ENCODE measurements around the gene RNF215.

RNF215 gene

DNA sequence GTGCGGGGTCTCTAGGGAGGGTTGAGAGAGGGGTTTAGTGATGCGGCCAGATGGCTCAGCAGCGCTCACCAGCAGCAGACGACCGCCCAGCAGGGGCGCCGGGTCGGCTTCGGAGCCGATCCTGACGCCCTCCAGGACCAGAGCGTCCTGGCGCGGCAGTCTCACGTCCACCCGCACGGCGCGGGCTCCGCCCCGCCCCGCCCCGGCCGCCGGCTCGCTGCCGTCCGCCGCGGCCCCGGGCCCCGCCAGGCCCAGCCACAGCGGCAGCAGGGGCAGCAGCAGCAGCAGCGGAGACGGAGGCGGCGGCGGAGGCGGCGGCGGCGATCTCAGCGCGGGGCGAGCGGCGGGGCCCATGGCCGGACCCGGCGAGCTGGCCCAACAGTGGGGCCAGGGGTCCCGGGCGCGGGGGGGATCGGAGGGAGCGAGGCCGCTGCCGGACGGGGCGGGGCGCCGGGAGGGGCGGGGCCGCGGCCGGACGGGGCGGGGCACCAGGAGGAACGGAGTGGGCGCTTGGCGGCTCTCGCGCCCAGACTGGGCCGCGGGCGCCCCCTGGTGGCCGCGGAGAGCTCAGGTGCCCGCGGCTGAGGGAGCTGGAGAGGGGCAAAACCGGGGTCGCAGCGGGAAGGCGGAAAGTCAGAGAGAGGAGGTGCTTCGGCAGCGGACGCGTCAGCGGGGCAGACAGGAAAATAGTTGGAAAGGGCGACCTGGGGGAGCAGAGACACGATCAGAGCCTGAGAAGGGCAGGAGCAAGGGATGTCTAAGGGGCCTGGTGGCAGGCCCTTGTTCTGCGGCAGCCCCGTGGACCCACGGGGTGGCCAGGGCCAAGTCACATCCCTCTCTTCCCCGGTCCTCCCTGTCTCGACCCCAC, at the start of gene RNF215:
Gene RNF215 (minus strand): TSS at position 452 of the 868 bp plus-strand sequence. CDS start 98 bp downstream, at position 354.
- peak; percentile 60 to 90 for DNase-seq

- no peak for DNase-seq
Measured at GRCh38 chr22:30436196-30436595, 49.0 kb upstream of the RNF215 start.

DNA sequence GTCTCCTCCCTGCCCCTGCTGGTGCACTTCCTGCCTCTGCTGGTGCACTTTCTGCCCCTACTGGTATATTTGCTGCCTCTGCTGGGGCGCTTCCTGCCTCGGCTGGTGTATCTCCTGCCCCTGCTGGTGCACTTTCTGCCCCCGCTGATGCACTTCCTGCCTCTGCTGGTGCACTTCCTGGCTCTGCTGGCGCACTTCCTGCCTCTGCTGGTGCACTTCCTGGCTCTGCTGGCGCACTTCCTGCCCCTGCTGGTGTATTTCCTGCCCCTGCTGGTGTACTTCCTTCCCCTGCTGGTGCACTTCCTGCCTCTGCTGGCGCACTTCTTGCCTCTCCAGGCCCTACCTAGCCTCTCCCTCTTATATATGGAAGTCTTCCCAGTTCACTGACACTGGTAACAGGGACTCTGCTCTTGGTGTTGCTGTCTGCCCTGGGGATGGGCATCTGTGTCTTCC, 48.5 kb upstream of the RNF215 start:
- no peak for DNase-seq

GRCh38 chr22:30434843-30435242, 47.6 kb upstream of the RNF215 start:
- no peak for DNase-seq

- DNase-seq = no peak
Measured at GRCh38 chr22:30433773-30434172, 46.6 kb upstream of the RNF215 start.

- DNase-seq = no peak
Measured at GRCh38 chr22:30433227-30433626, 46.0 kb upstream of the RNF215 start.

DNA sequence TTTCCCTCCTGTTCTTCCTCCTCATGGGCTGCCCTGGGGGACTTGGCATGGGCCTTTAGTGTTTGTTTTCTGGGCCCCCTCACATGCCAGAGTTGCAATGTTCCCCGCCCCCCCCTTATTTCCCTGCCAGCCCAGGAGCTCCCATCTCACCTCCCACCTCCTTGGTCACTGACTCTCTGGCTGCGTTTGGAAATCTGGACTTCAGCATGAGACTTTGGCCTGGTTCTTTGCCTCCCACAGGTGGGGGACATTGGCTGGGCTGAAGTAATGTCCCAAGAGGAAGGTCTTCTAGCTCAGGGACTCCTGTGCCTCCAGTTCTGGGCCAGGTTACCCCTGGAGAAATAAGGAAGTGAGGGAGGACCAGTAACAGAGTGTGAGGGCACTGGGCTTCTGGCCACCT, 45.3 kb upstream of the RNF215 start:
- DNase-seq = no peak

- DNase-seq = no peak
Measured at GRCh38 chr22:30432096-30432495, 44.9 kb upstream of the RNF215 start.

DNA sequence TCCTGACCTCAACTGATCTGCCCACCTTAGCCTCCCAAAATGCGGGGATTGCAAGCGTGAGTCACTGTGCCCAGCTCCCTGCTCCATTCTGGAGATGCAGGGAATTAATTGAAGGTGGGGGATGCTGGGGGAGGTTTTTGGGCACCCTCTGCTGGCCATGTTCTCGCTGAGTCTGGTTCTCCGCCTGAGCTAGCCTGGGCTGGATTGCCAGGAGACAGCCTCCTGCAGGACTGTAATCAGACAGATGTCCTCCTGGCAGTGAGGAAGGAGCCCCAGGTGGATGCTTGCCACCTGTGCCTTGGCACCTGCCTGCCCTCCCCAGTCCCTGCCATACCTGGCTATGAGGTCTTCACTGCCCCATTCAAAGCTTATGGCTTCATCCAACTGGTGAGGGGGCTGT, 43.7 kb upstream of the RNF215 start:
- DNase-seq = no peak

DNA sequence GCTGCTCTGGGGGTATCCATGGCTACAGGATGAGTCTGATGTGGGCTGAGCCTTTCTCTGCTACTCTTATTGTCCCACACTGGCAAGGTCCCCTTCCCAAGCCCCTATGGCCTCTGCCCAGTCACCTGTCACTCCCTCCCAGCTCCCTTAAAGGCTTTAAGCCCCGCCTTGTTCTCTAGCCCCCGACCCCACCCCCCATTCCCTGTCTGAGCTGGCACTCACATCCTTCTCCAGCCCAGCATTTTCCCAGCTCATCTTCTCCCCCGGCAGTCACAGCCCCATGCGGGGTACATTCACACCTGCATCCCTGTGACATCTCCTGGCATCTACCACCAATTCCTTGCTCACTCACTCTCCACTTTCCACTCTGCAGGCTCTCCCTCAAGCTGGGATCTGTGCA, 42.7 kb upstream of the RNF215 start:
- no peak for DNase-seq

DNA sequence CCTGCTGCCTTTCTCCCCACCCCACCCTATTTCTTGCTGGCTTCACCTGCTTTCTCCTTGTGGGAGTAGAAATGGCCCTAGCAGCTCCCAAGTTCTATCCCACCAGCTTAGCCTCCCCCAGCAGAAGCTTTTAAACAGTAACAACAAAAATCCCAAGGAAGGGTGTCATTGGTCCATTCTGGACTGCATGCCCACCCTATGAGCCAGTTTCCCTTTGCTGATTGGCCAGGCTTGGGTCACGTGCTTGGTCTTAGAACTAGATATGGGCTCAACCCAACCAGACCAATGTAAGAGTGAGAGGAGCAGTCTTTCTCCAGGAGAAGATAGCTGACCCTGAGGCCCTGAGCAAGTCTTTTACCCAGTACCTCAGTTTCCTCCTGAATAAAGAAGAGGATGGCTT, 40.7 kb upstream of the RNF215 start:
- DNase-seq = no peak

- peak; percentile 87 to 95 for DNase-seq
Measured at GRCh38 chr22:30426388-30427353, 39.5 kb upstream of the RNF215 start.

GRCh38 chr22:30425616-30426387, 38.6 kb upstream of the RNF215 start, which contains the start of gene MTFP1:
TSS of gene MTFP1 (plus strand) at chr22:30425768. CDS start at chr22:30425880, 112 bp downstream.
- DNase-seq = peak; percentile 53 to 76

DNA sequence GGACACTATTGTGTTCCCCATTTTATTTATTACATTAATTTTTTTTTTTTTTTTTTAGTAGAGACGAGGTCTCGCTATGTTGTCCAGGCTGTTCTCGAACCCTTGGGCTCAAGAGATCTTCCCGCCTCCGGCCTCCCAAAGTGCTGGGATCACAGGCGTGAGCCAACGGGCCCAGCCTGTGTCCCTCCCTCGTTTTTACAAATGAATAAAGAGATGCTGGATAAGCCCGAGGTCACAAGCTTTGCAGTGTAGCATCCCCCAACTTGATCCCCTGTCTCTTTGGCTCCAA, 38.1 kb upstream of the RNF215 start:
- DNase-seq = no peak

DNA sequence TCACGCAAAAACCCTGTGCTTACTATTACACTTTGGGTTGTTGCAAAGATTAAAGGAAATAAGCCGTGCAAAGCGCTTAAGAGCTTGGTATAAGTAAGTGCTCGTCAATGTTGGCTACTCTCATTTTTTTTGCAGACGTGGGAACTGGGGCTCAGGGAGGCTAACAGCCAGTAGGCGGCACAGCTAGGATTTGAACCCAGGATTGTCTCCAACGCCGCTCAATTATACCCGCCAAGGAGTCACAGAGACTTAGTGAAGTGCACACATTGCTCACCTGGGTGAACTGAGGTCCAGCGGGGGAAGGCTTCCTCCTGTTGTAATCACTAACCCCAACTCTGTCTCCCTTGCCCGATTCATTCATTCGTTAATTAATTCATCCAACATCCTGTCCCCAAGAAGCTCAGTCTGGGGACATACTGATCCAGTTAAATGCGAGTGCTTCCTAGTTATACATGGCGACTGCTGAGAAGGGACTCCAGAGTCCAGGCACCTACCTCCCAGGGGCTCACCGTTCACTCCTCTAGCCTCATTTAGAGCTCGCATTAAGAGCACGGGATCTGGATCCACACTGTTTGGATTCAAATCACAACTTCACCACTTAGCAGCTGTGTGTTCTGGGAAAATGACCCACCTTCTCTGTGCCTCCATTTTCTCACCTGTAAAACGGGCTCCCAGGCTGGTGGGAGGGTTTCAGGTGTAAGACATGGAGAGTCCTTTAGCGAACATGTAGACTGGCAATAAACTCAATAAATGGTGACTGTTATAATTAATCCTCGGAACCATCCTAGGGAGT, 37.5 kb upstream of the RNF215 start:
- DNase-seq = peak in 1 of 2 donors; percentile 14

GRCh38 chr22:30423959-30424533, 36.8 kb upstream of the RNF215 start:
- DNase-seq = peak; percentile 96 to 98

DNA sequence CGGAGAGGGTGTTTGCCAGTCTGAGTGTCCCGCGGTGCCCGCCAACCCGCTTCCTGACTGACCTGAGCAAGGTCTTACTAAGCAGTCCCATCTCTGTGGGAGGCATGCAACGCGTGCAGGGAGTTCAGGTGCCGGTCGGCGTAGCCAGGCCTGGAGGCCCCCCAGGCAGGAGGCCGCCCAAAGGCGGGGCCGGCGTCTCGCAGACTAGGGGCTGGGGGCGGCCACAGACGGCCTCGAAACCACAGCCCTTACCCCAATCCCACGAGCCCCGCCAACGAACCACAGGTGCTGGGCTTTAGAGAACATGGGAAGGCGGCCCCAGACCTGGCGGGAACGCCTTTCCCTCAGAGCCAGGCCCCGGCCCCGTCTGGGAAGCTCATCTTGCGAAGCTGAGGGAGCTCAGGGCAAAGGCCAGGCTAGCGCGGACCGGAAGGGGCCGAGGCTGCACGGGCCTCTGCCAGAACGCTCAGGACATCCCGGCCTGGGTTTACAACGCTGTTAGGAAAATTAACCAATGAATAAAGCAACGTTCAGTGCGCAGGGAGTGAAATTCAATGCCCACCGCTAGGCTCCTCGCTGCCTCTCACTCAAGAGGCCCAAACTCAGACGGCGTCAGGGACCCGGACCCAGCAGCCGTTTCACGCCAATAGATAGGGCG, 36.2 kb upstream of the RNF215 start:
- DNase-seq = no peak

GRCh38 chr22:30422481-30423300, 35.5 kb upstream of the RNF215 start:
- DNase-seq = peak; percentile 77 to 95

DNA sequence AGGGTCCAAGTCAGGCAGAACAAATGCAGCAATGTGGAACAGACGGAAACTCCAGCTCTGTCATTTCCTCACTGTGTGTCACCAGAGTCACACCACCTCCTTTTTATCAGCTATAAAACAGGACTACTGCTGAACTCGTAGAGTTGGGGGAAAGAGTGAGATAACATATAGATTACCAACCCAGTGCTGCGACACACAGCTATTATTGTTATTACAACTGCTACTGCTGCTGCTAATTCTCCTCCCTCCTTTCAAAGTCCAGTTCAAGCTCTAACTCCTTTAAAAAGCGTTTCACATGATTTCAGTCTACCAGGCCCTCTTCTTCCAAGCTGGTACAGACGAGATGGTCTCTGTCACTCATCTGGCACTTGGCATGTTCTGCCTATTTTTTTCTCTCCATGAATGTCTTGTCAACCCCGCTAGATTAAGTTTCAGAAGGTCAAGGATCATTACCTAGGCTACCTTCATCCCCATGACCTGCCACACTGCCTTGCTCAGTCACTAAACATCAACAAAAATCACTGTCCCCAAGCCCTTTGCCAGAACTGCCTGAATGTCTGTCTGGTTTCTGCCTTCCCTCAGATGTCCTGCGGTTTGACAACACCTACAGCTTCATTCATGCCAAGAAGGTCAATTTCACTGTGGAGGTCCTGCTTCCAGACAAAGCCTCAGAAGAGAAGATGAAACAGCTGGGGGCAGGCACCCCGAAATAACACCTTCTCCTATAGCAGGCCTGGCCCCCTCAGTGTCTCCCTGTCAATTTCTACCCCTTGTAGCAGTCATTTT, 34.7 kb upstream of the RNF215 start:
- DNase-seq = peak; percentile 42 to 67

All from inflammatory macrophage treated with lipopolysaccharide for 1 hour (primary cell).